ENCODE results near the gene HAPSTR1.

- TF ChIP-seq CTCF (conservative IDR thresholded peaks at IDR 0.05) (no peak), EZH2 (IDR thresholded peaks at IDR 0.05; ENCODE audit: low read depth) (no peak)
These were observed 36.3 kb upstream of the HAPSTR1 start for GRCh38 chr16:9055115-9055514.

Data from PC-9 (cell line).